ENCODE results near the gene CAMK2B. TPM values are rescaled to one million over a fixed set of nuclear protein-coding genes. Genes with fewer than 3 reads are reported as not detected.
A peak's percentile ranks its signal among the peaks of the same experiment; 100 is the strongest.

CAMK2B gene
- total and polyA plus RNA-seq, 2 of the 13 experiments (the other 11 are each of a cell fraction or from before 2014, with no cell fraction given): 0.27 to 0.48 TPM

DNA sequence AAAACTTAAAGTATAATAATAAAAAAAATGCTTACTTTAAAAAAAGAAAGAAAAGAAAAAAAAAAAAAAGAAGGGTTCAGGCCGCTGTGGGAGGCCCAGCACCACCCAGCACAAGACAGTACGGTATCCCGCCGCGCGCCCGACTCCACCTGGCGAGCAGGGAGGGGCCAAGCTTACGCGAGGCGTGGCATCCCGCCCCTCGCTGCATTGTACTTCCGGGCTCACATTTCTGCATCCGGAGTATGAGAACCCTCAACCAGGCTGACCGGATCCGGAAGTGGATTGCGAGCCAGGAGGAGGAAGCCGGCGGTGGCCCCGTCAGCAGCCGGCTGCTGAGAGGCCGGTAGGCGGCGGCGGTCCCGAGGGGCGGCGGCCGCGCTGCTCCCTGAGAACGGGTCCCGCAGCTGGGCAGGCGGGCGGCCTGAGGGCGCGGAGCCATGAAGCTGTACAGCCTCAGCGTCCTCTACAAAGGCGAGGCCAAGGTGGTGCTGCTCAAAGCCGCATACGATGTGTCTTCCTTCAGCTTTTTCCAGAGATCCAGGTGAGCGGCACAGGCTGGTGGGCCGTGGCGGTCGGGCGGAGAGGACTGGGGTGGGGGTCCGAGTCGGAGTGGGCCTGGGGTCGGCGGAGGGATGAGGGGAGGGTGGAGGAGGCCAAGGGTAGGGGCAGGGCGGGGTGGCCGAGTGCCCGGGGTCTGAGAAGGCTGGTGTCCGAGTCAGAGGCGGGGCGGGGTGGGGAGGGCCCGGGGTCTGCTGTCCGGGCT, 124.5 kb downstream of the CAMK2B start, which contains the start of gene YKT6 (continued):
- TF ChIP-seq ZZZ3 (CRISPR knock-in tag; IDR thresholded peaks at IDR 0.05; ENCODE audit: borderline replicate concordance) (peak; percentile 56; the same call in 1 of the 2 replicates), BRD4 (CRISPR knock-in tag; IDR thresholded peaks at IDR 0.05) (0 out of 2 replicates have a peak, but pooled peaks have one; percentile 42), FOXM1 (CRISPR knock-in tag; IDR thresholded peaks at IDR 0.05) (no peak), MED13 (CRISPR knock-in tag; IDR thresholded peaks at IDR 0.05) (0 out of 2 replicates have a peak, but pooled peaks have one; percentile 44), ZFYVE20 (CRISPR knock-in tag; IDR thresholded peaks at IDR 0.05; ENCODE audit: borderline replicate concordance, low read depth) (no peak), EP300 (IDR thresholded peaks at IDR 0.05; ENCODE audit: low read depth in 2 of 2, low read length in 2 of 2) (no peak), EP300 (CRISPR knock-in tag; IDR thresholded peaks at IDR 0.05; ENCODE audit: borderline replicate concordance) (no peak), NCOA5 (CRISPR knock-in tag; IDR thresholded peaks at IDR 0.05) (no peak), NFATC3 (CRISPR knock-in tag; IDR thresholded peaks at IDR 0.05) (no peak), ZBTB10 (CRISPR knock-in tag; IDR thresholded peaks at IDR 0.05; ENCODE audit: borderline replicate concordance) (no peak), FOXO4 (CRISPR knock-in tag; conservative IDR thresholded peaks at IDR 0.05) (no peak), ZNF646 (CRISPR knock-in tag; IDR thresholded peaks at IDR 0.05) (no peak), NR0B2 (CRISPR knock-in tag; IDR thresholded peaks at IDR 0.05) (peak; percentile 66)
- TF ChIP-seq, protein P1, sequence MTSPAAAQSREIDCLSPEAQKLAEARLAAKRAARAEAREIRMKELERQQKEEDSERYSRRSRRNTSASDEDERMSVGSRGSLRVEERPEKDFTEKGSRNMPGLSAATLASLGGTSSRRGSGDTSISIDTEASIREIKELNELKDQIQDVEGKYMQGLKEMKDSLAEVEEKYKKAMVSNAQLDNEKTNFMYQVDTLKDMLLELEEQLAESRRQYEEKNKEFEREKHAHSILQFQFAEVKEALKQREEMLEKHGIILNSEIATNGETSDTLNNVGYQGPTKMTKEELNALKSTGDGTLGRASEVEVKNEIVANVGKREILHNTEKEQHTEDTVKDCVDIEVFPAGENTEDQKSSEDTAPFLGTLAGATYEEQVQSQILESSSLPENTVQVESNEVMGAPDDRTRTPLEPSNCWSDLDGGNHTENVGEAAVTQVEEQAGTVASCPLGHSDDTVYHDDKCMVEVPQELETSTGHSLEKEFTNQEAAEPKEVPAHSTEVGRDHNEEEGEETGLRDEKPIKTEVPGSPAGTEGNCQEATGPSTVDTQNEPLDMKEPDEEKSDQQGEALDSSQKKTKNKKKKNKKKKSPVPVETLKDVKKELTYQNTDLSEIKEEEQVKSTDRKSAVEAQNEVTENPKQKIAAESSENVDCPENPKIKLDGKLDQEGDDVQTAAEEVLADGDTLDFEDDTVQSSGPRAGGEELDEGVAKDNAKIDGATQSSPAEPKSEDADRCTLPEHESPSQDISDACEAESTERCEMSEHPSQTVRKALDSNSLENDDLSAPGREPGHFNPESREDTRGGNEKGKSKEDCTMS (CRISPR knock-in tag; conservative IDR thresholded peaks at IDR 0.05): no peak
